ENCODE measurements around the gene ABCA12. TPM values are rescaled to one million over a fixed set of nuclear protein-coding genes. Genes with fewer than 3 reads are reported as not detected.

Gene ABCA12, protein sequence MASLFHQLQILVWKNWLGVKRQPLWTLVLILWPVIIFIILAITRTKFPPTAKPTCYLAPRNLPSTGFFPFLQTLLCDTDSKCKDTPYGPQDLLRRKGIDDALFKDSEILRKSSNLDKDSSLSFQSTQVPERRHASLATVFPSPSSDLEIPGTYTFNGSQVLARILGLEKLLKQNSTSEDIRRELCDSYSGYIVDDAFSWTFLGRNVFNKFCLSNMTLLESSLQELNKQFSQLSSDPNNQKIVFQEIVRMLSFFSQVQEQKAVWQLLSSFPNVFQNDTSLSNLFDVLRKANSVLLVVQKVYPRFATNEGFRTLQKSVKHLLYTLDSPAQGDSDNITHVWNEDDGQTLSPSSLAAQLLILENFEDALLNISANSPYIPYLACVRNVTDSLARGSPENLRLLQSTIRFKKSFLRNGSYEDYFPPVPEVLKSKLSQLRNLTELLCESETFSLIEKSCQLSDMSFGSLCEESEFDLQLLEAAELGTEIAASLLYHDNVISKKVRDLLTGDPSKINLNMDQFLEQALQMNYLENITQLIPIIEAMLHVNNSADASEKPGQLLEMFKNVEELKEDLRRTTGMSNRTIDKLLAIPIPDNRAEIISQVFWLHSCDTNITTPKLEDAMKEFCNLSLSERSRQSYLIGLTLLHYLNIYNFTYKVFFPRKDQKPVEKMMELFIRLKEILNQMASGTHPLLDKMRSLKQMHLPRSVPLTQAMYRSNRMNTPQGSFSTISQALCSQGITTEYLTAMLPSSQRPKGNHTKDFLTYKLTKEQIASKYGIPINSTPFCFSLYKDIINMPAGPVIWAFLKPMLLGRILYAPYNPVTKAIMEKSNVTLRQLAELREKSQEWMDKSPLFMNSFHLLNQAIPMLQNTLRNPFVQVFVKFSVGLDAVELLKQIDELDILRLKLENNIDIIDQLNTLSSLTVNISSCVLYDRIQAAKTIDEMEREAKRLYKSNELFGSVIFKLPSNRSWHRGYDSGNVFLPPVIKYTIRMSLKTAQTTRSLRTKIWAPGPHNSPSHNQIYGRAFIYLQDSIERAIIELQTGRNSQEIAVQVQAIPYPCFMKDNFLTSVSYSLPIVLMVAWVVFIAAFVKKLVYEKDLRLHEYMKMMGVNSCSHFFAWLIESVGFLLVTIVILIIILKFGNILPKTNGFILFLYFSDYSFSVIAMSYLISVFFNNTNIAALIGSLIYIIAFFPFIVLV (N-terminal part only)
- total RNA-seq = not detected in 2 replicates

DNA sequence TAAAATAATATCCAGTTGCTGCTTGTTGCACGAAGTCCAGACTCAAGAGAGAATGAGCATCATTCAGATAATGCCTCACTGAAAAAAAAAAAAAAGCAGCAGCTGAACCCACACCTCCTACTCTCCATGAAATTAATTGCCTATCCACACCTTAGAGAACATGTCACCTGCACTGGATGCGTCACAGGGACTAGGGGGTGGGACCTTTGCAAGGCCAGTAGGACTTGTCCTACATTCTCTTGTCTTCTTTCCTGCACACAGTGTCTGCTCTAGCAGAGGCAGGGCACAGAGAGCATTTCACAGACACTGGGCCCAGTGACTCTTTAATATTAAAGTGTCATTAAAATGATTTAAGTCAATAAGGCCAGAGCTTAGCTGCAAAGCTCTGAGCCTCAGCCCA is at the start of gene ABCA12:
Gene ABCA12 (minus strand): TSS at position 148 of the 400 bp plus-strand sequence. CDS start 418 bp downstream, outside the sequence.
- CTCF ChIA-PET = no interaction called here
- H3K27ac Mint-ChIP-seq = no peak within 1 kb of the TSS

DNA sequence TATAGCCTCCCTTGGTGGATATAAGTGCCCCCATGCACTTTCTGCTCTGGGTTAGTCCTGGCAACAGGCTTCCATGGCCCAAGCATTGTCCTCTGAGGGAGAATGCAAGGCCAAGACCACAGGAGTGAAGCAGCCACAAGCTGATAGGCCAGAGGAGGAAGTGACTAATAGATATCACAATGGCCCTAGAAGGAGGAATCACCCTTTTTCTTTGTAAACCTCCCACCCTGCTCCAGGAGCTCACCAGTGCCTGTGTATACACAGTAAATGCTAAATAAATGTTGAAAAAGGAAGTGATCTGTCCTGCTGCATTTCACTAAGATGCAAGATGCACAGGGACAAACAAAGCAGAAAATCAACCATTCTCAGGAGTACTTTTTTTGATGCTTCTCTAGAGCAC is 49.7 kb upstream of the ABCA12 start:
- TF ChIP-seq, protein P1, sequence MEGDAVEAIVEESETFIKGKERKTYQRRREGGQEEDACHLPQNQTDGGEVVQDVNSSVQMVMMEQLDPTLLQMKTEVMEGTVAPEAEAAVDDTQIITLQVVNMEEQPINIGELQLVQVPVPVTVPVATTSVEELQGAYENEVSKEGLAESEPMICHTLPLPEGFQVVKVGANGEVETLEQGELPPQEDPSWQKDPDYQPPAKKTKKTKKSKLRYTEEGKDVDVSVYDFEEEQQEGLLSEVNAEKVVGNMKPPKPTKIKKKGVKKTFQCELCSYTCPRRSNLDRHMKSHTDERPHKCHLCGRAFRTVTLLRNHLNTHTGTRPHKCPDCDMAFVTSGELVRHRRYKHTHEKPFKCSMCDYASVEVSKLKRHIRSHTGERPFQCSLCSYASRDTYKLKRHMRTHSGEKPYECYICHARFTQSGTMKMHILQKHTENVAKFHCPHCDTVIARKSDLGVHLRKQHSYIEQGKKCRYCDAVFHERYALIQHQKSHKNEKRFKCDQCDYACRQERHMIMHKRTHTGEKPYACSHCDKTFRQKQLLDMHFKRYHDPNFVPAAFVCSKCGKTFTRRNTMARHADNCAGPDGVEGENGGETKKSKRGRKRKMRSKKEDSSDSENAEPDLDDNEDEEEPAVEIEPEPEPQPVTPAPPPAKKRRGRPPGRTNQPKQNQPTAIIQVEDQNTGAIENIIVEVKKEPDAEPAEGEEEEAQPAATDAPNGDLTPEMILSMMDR (IDR thresholded peaks at IDR 0.05) = no peak
- no peak overlapping the region for H3K27ac Mint-ChIP-seq
- ChIA-PET CTCF (no interaction called here), POLR2A (interaction anchor here (0.7 kb wide), 1 partner anchor 160 kb away, joined by 3 read pairs; no protein-coding TSS in a partner anchor)
- no peaks in the 10 kb centered on the region for H3K27me3 Mint-ChIP-seq
- ATAC-seq (ENCODE audit: low read depth) = no peak
- no peak overlapping the region for H3K4me3 Mint-ChIP-seq
- intact Hi-C loops (cut with micrococcal nuclease) = no loop called here
- H3K9me3 Mint-ChIP-seq = no peaks in the 10 kb centered on the region
- H3K4me1 Mint-ChIP-seq = no peaks in the 10 kb centered on the region
- no peaks in the 10 kb centered on the region for H3K36me3 Mint-ChIP-seq (ENCODE audit: low read depth)
- no peak for DNase-seq

More for the DNA sequence above, at the start of gene ABCA12:
- Mint-ChIP-seq H3K36me3 (ENCODE audit: low read depth) (no peaks in the 10 kb centered on the region), H3K4me1 (no peaks in the 10 kb centered on the region), H3K9me3 (no peaks in the 10 kb centered on the region), H3K4me3 (no peak within 1 kb of the TSS), H3K27me3 (no peaks in the 10 kb centered on the region)
- no peak for DNase-seq
- intact Hi-C loops (cut with micrococcal nuclease) = no loop called here
- no peak for ATAC-seq (ENCODE audit: low read depth)
- POLR2A ChIA-PET = no interaction called here
- TF ChIP-seq, protein P1 (IDR thresholded peaks at IDR 0.05) = no peak

DNA sequence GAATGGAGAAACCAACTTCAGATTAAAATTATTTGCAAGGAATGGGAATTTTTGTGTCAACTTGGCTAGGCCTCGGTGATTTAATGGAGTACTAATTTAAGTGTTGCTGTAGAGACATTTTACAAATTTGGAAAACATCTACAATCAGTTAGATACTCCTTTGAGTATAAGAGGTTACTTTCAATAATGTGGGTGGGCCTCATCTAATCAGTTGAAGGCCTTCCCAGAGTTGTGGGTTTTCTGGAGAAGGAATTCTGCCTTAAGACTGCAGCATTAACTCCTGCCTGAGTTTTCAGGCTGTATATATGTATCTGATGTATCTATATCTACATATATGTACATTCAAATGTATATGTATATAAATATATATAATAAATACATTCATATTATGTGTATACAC is 47.6 kb upstream of the ABCA12 start:
- CTCF ChIA-PET = no interaction called here

DNA sequence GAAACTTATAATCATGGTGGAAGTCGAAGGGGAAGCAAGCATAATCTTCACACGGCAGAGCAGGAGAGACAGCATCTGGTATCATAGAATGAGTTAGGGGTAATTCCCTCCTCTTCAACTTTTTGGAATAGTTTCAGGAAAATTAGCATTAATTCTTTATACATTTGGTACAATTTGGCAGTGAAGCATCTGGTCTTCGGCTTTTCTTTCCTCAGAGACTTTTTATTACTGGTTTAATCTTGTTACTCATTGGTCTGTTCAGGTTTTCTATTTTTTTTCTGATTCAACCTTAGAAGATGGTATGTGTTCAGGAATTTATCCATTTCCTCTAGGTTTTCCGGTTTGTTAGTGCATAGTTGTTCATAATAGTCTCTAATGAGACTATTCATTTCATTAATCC is 39.7 kb upstream of the ABCA12 start:
- TF ChIP-seq, protein P1 (IDR thresholded peaks at IDR 0.05) = no peak
- ChIA-PET POLR2A (no interaction called here), CTCF (no interaction called here)
- H3K4me3 Mint-ChIP-seq = no peak overlapping the region
- intact Hi-C loops (cut with micrococcal nuclease) = no loop called here
- no peak for DNase-seq
- peaks cover 5% of the 10 kb centered on the region for H3K9me3 Mint-ChIP-seq
- no peak overlapping the region for H3K27ac Mint-ChIP-seq
- H3K36me3 Mint-ChIP-seq (ENCODE audit: low read depth) = no peaks in the 10 kb centered on the region
- no peaks in the 10 kb centered on the region for H3K27me3 Mint-ChIP-seq
- ATAC-seq (ENCODE audit: low read depth) = no peak
- H3K4me1 Mint-ChIP-seq = no peaks in the 10 kb centered on the region

More for the DNA sequence above, 47.6 kb upstream of the ABCA12 start:
- no peak for ATAC-seq (ENCODE audit: low read depth)
- Mint-ChIP-seq H3K4me1 (no peaks in the 10 kb centered on the region), H3K9me3 (peaks cover 3% of the 10 kb centered on the region), H3K36me3 (ENCODE audit: low read depth) (no peaks in the 10 kb centered on the region), H3K27me3 (no peaks in the 10 kb centered on the region), H3K27ac (no peak overlapping the region), H3K4me3 (no peak overlapping the region)
- POLR2A ChIA-PET = no interaction called here
- DNase-seq = no peak
- TF ChIP-seq, protein P1 (IDR thresholded peaks at IDR 0.05) = no peak
- intact Hi-C loops (cut with micrococcal nuclease) = no loop called here

Data from activated B cell treated with CpG ODN at 0.5 μM for 24 hours (primary cell).